Activated B cell treated with CpG ODN at 0.5 μM for 24 hours (primary cell): ENCODE measurements around the gene MTHFD1. TPM values are rescaled to one million over a fixed set of nuclear protein-coding genes. Genes with fewer than 3 reads are reported as not detected.
A peak's percentile ranks its signal among the peaks of the same experiment; 100 is the strongest.

Experiments used
- ATAC-seq: fragments of 200-7000 bp; cut with Tn5 transposase; one replicate; pipeline ENCODE4 v1.10.0; 2021; ENCODE audit warnings: low read depth, mild to moderate bottlenecking, moderate library complexity
- CTCF ChIA-PET: fragments of 350-600 bp; sonication (Branson Sonifier 250); formaldehyde crosslinking; loops from one replicate; lab custom pipeline; 2021; ENCODE audit warnings: antibody characterized with exemption; lab: Charles Lee
- POLR2A ChIA-PET: fragments of 350-600 bp; sonication (Branson Sonifier 250); formaldehyde crosslinking; loops from one replicate; lab custom pipeline; 2021; ENCODE audit warnings: antibody characterized with exemption; lab: Charles Lee
- DNase-seq: peaks from one replicate; pipeline ENCODE4 v3.0.0; 2022
- H3K27ac Mint-ChIP-seq: one replicate; pipeline ENCODE4 v1.8.0; 2020; ENCODE audit warnings: mixed read lengths
- H3K27me3 Mint-ChIP-seq: one replicate; pipeline ENCODE4 v1.8.0; 2021; ENCODE audit warnings: mixed read lengths
- H3K36me3 Mint-ChIP-seq: one replicate; pipeline ENCODE4 v1.8.0; 2021; ENCODE audit warnings: low read depth, mixed read lengths
- H3K4me1 Mint-ChIP-seq: one replicate; pipeline ENCODE4 v1.8.0; 2021; ENCODE audit warnings: mixed read lengths
- H3K4me3 Mint-ChIP-seq: one replicate; pipeline ENCODE4 v1.8.0; 2020; ENCODE audit warnings: mild to moderate bottlenecking, mixed read lengths
- H3K9me3 Mint-ChIP-seq: one replicate; pipeline ENCODE4 v1.8.0; 2020; ENCODE audit warnings: mixed read lengths
- CTCF ChIP-seq: fragments of 200-600 bp; IDR thresholded peaks from one replicate; pipeline ENCODE4 v1.8.0; 2022; ENCODE audit warnings: antibody characterized with exemption, mild to moderate bottlenecking
- intact Hi-C: fragments of 100-400 bp; cut with micrococcal nuclease; formaldehyde crosslinking; loops from one replicate; pipeline ENCODE4 v1.15.1; 2024
- total RNA-seq: library from RNA; stranded (reverse); gene quantifications from 2 replicates; pipeline ENCODE4 v1.2.3, GENCODE V29; 2022

The MTHFD1 gene
- total RNA-seq, 1 donor from 2014 or later = 98.4 TPM

GRCh38 chr14:64439141-64439540 lies 51.0 kb downstream of the MTHFD1 start:
- CTCF ChIA-PET = interaction anchor here (1.2 kb wide), 1 partner anchor 9 kb away, joined by 3 read pairs; no protein-coding TSS in a partner anchor
- ATAC-seq (no peak), DNase-seq (no peak)
- H3K27ac Mint-ChIP-seq = no peak overlapping the region
- no peaks in the 10 kb centered on the region for H3K27me3 Mint-ChIP-seq
- no peaks in the 10 kb centered on the region for H3K9me3 Mint-ChIP-seq
- H3K36me3 Mint-ChIP-seq = peaks cover 76% of the 10 kb centered on the region
- POLR2A ChIA-PET = interaction anchor here (0.6 kb wide), 1 partner anchor 91 kb away, joined by 5 read pairs; no protein-coding TSS in a partner anchor
- no peak for TF ChIP-seq CTCF
- no peak overlapping the region for H3K4me3 Mint-ChIP-seq
- intact Hi-C loops = no loop called here
- H3K4me1 Mint-ChIP-seq = peaks cover 9% of the 10 kb centered on the region

GRCh38 chr14:64440494-64440893 lies 52.3 kb downstream of the MTHFD1 start:
- TF ChIP-seq CTCF = no peak
- H3K4me3 Mint-ChIP-seq = no peak overlapping the region
- CTCF ChIA-PET = no interaction called here
- H3K27me3 Mint-ChIP-seq = no peaks in the 10 kb centered on the region
- peaks cover 23% of the 10 kb centered on the region for H3K4me1 Mint-ChIP-seq
- H3K27ac Mint-ChIP-seq = no peak overlapping the region
- POLR2A ChIA-PET = interaction anchor here (0.7 kb wide), 1 partner anchor 98 kb away, joined by 4 read pairs; no protein-coding TSS in a partner anchor
- DNase-seq (no peak), ATAC-seq (no peak)
- intact Hi-C loops = no loop called here
- no peaks in the 10 kb centered on the region for H3K9me3 Mint-ChIP-seq
- H3K36me3 Mint-ChIP-seq = peaks cover 75% of the 10 kb centered on the region

- DNase-seq (no peak), ATAC-seq (no peak)
- Mint-ChIP-seq H3K4me1 (peaks cover 32% of the 10 kb centered on the region), H3K4me3 (no peak overlapping the region), H3K9me3 (no peaks in the 10 kb centered on the region), H3K27me3 (no peaks in the 10 kb centered on the region), H3K27ac (no peak overlapping the region), H3K36me3 (peaks cover 62% of the 10 kb centered on the region)
- CTCF ChIA-PET = interaction anchor here (1.5 kb wide), 1 partner anchor 13 kb away, joined by 4 read pairs; no protein-coding TSS in a partner anchor
- POLR2A ChIA-PET = no interaction called here
- intact Hi-C loops = no loop called here
- no peak for TF ChIP-seq CTCF
Measured at GRCh38 chr14:64442300-64442988, 54.3 kb downstream of the MTHFD1 start.

GRCh38 chr14:64444140-64444539 lies 56.0 kb downstream of the MTHFD1 start:
- intact Hi-C loops = no loop called here
- Mint-ChIP-seq H3K4me1 (peaks cover 44% of the 10 kb centered on the region), H3K4me3 (no peak overlapping the region), H3K9me3 (no peaks in the 10 kb centered on the region), H3K27me3 (no peaks in the 10 kb centered on the region), H3K36me3 (peaks cover 61% of the 10 kb centered on the region), H3K27ac (peak overlapping the region; percentile 93)
- CTCF ChIA-PET = interaction anchor here (1.0 to 1.8 kb wide), 4 partner anchors 10 to 66 kb away, joined by 3 to 4 read pairs (median 4); no protein-coding TSS in a partner anchor
- POLR2A ChIA-PET = interaction anchor here (1.0 to 2.9 kb wide), 4 partner anchors 19 to 60 kb away, joined by 3 to 24 read pairs (median 12); partner anchors contain the start of genes MTHFD1 and ZBTB1
- ATAC-seq (peak; percentile 23), DNase-seq (no peak)
- no peak for TF ChIP-seq CTCF
